Spleen (tissue), 7 donors: ENCODE results near the gene NINJ1.

Experiments
- POLR2A ChIP-seq, 3 donors: fragments of 450-650 bp; IDR thresholded peaks; one replicate each; pipeline ENCODE4 v1.5.1; 2017; ENCODE audit warnings: antibody characterized with exemption in 3 of 3, mild to moderate bottlenecking in 1 of 3
- POLR2AphosphoS5 ChIP-seq, 3 donors: sonication (generic); formaldehyde crosslinking; IDR thresholded peaks; one replicate each; pipeline ENCODE4 v1.5.1; 2017; ENCODE audit warnings: antibody characterized with exemption in 3 of 3
- TF ChIP-seq, protein P1 (sequence below), 11 experiments: fragments of 200-600 bp in 7 of 11; fragments of 450-650 bp in 4 of 11; sonication (generic) in 4 of 11; IDR thresholded peaks in 8 of 11; conservative IDR thresholded peaks in 3 of 11; 1 replicate in 7 of 11; 2 replicates in 4 of 11; pipeline versions ENCODE4 v1.4.0 to v1.8.0; 2016 to 2021; ENCODE audit warnings: antibody characterized with exemption in 11 of 11, inconsistent platforms in 4 of 11, mild to moderate bottlenecking in 1 of 11
- donor health status: DM: no; HTN: no; CAD: no; lungs with moderate emphysema.
- donor health status: DM: no; HTN: no; CAD: no.
- donor health status: DM: no; HTN: no; CAD: no.

DNA sequence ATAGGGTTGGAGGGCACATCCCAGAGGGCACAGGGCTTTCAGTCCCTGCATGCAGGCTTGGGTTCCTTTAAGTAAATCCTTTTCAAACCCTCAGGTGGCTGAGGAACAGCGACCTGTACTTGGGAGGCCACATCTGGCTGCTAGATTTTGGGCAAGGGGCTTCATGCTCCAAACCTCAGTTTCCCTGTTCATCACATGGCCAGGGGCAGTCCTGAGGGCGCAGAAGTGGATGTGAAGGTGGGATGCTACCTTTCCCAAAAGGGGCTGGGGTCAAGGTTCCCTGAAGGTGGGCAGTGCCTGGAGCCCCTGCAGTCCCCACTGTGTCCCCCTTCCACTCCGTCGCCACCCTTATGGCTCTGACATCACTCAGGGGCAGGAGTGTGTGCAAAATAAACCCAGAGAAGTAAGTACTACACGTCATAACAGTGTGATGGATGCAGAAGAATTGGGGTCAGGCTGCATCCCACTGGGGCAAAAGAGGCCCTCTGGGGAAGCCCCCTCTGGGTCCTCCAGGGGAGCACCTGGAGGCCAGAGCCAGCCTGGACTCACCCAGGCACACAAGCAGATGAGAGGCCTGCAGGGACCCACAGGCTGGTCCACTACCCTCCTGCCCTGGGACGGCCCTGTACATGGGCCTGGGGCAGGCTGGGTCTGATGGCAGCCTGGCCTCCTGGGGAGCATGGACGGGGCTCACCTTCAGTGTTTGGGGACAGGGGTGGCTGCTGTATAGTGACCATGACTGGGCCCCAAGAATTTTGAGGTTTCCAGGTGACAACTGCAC lies 40.0 kb downstream of the NINJ1 start:
- TF ChIP-seq, protein P1, sequence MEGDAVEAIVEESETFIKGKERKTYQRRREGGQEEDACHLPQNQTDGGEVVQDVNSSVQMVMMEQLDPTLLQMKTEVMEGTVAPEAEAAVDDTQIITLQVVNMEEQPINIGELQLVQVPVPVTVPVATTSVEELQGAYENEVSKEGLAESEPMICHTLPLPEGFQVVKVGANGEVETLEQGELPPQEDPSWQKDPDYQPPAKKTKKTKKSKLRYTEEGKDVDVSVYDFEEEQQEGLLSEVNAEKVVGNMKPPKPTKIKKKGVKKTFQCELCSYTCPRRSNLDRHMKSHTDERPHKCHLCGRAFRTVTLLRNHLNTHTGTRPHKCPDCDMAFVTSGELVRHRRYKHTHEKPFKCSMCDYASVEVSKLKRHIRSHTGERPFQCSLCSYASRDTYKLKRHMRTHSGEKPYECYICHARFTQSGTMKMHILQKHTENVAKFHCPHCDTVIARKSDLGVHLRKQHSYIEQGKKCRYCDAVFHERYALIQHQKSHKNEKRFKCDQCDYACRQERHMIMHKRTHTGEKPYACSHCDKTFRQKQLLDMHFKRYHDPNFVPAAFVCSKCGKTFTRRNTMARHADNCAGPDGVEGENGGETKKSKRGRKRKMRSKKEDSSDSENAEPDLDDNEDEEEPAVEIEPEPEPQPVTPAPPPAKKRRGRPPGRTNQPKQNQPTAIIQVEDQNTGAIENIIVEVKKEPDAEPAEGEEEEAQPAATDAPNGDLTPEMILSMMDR (IDR thresholded peaks at IDR 0.05 in 8 of 11, conservative IDR thresholded peaks at IDR 0.05 in 3 of 11) = no peak
- no peak for TF ChIP-seq POLR2A (IDR thresholded peaks at IDR 0.05)
- TF ChIP-seq POLR2AphosphoS5 (IDR thresholded peaks at IDR 0.05) = no peak
